ENCODE results near the gene CDHR5.

The CDHR5 gene

GRCh38 chr11:619628-620050 lies 5.1 kb downstream of the CDHR5 start:
- no peak for ATAC-seq (ENCODE audit: insufficient read depth, low read depth)

DNA sequence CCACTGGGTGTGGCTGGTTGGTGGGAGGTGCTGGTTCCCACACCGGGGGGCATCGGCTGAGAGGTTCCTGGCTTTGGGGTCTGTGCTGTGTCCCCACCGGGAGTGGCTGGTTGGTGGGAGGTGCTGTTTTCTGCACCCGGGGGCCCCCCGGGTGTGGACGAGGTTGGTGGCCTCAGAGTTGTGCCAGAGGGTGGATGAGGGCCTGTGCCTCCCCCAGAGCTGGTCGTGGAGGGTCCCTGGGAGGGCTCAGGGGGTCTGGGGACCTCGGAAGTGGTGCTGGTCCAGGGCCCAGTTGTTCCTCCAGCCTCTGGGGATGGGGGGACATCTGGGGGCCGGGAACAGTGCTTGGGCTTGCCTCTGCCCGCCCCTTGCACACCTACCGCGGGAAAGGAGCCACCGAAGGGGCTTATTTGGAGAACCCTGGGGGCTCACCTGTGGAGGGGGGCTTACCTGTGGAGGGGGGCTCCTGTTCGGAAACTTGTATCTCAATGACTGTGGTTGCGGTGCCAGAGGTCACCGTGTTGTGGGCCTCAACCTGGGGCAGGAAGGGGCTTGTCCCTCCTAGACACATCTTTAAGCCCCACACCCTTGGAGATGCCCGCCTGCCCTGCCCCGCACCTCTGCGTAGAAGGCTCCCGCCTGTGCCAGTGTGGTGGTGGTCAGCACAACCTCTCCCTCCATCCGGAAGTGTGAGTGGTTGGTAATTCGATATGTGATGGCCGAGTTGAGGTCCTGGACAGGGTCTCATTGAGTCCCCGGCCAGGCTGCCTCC lies 5.7 kb downstream of the CDHR5 start:
- Histone ChIP-seq H3K36me3 (ENCODE audit: insufficient read depth, low read length) (peaks cover 23% of the 10 kb centered on the region), H3K27me3 (ENCODE audit: insufficient read depth, low read length, poor library complexity) (no peaks in the 10 kb centered on the region), H3K27ac (ENCODE audit: low read length) (no peak overlapping the region), H3K4me3 (ENCODE audit: low read depth in 1 of 2, low read length in 2 of 2) (no peak overlapping the region), H3K4me2 (ENCODE audit: insufficient read depth, low read length) (no peak overlapping the region), H2AFZ (ENCODE audit: low read depth, low read length) (no peak overlapping the region), H3K4me1 (ENCODE audit: insufficient read depth, low read length) (peaks cover 24% of the 10 kb centered on the region), H3K9ac (ENCODE audit: low read depth, low read length) (no peak overlapping the region), H4K20me1 (ENCODE audit: insufficient read depth, low read length) (peaks cover 21% of the 10 kb centered on the region), H3K9me3 (ENCODE audit: insufficient read depth, low read length, severe bottlenecking) (no peaks in the 10 kb centered on the region), H3K79me2 (ENCODE audit: insufficient read depth, low read length) (peaks cover 17% of the 10 kb centered on the region)
- no peak for DNase-seq
- TF ChIP-seq, protein P1, sequence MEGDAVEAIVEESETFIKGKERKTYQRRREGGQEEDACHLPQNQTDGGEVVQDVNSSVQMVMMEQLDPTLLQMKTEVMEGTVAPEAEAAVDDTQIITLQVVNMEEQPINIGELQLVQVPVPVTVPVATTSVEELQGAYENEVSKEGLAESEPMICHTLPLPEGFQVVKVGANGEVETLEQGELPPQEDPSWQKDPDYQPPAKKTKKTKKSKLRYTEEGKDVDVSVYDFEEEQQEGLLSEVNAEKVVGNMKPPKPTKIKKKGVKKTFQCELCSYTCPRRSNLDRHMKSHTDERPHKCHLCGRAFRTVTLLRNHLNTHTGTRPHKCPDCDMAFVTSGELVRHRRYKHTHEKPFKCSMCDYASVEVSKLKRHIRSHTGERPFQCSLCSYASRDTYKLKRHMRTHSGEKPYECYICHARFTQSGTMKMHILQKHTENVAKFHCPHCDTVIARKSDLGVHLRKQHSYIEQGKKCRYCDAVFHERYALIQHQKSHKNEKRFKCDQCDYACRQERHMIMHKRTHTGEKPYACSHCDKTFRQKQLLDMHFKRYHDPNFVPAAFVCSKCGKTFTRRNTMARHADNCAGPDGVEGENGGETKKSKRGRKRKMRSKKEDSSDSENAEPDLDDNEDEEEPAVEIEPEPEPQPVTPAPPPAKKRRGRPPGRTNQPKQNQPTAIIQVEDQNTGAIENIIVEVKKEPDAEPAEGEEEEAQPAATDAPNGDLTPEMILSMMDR (IDR thresholded peaks at IDR 0.05; ENCODE audit: borderline replicate concordance, extremely low read depth, low read length, poor library complexity, severe bottlenecking), result no peak
- TF ChIP-seq EZH2 (IDR thresholded peaks at IDR 0.05; ENCODE audit: borderline replicate concordance, low read depth, low read length, severe bottlenecking), result no peak
- ATAC-seq (ENCODE audit: insufficient read depth, low read depth), result no peak

More at GRCh38 chr11:619628-620050, 5.1 kb downstream of the CDHR5 start:
- H3K4me2 ChIP-seq (ENCODE audit: insufficient read depth, low read length), result no peak overlapping the region
- H3K4me1 ChIP-seq (ENCODE audit: insufficient read depth, low read length), result peaks cover 18% of the 10 kb centered on the region
- no peaks in the 10 kb centered on the region for H3K9me3 ChIP-seq (ENCODE audit: insufficient read depth, low read length, severe bottlenecking)
- H3K36me3 ChIP-seq (ENCODE audit: insufficient read depth, low read length), result peaks cover 17% of the 10 kb centered on the region
- peaks cover 15% of the 10 kb centered on the region for H4K20me1 ChIP-seq (ENCODE audit: insufficient read depth, low read length)
- H3K9ac ChIP-seq (ENCODE audit: low read depth, low read length), result no peak overlapping the region
- no peak overlapping the region for H3K4me3 ChIP-seq (ENCODE audit: low read depth in 1 of 2, low read length in 2 of 2)
- no peak for DNase-seq
- H3K79me2 ChIP-seq (ENCODE audit: insufficient read depth, low read length), result peaks cover 14% of the 10 kb centered on the region
- H3K27ac ChIP-seq (ENCODE audit: low read length), result no peak overlapping the region
- H3K27me3 ChIP-seq (ENCODE audit: insufficient read depth, low read length, poor library complexity), result no peaks in the 10 kb centered on the region
- TF ChIP-seq EZH2 (IDR thresholded peaks at IDR 0.05; ENCODE audit: borderline replicate concordance, low read depth, low read length, severe bottlenecking), result no peak
- TF ChIP-seq, protein P1 (IDR thresholded peaks at IDR 0.05; ENCODE audit: borderline replicate concordance, extremely low read depth, low read length, poor library complexity, severe bottlenecking), result no peak
- no peak overlapping the region for H2AFZ ChIP-seq (ENCODE audit: low read depth, low read length)

GRCh38 chr11:617912-618682 lies 6.7 kb downstream of the CDHR5 start:
- no peak overlapping the region for H3K27ac ChIP-seq (ENCODE audit: low read length)
- H4K20me1 ChIP-seq (ENCODE audit: insufficient read depth, low read length), result peaks cover 30% of the 10 kb centered on the region
- no peak overlapping the region for H3K4me3 ChIP-seq (ENCODE audit: low read depth in 1 of 2, low read length in 2 of 2)
- no peak overlapping the region for H2AFZ ChIP-seq (ENCODE audit: low read depth, low read length)
- H3K27me3 ChIP-seq (ENCODE audit: insufficient read depth, low read length, poor library complexity), result no peaks in the 10 kb centered on the region
- H3K4me2 ChIP-seq (ENCODE audit: insufficient read depth, low read length), result no peak overlapping the region
- H3K9me3 ChIP-seq (ENCODE audit: insufficient read depth, low read length, severe bottlenecking), result no peaks in the 10 kb centered on the region
- DNase-seq (no peak), ATAC-seq (ENCODE audit: insufficient read depth, low read depth) (no peak)
- peaks cover 32% of the 10 kb centered on the region for H3K4me1 ChIP-seq (ENCODE audit: insufficient read depth, low read length)
- H3K79me2 ChIP-seq (ENCODE audit: insufficient read depth, low read length), result peaks cover 17% of the 10 kb centered on the region
- H3K9ac ChIP-seq (ENCODE audit: low read depth, low read length), result no peak overlapping the region
- TF ChIP-seq EZH2 (IDR thresholded peaks at IDR 0.05; ENCODE audit: borderline replicate concordance, low read depth, low read length, severe bottlenecking), result no peak
- TF ChIP-seq, protein P1 (IDR thresholded peaks at IDR 0.05; ENCODE audit: borderline replicate concordance, extremely low read depth, low read length, poor library complexity, severe bottlenecking), result no peak
- H3K36me3 ChIP-seq (ENCODE audit: insufficient read depth, low read length), result peaks cover 27% of the 10 kb centered on the region
